IPS-11a (cell line): ENCODE measurements around the gene SMCHD1.
"Not testable (repeated sequence)": the region's sequence is repeated elsewhere in the genome, so short reads cannot be mapped to it uniquely, and the experiment has no call there.

Source experiments
- H3K4me3 ChIP-seq: one replicate; pipeline ENCODE4 v1.5.1; 2013; ENCODE audit warnings: low read depth, low read length, control low read depth

SMCHD1 gene

DNA sequence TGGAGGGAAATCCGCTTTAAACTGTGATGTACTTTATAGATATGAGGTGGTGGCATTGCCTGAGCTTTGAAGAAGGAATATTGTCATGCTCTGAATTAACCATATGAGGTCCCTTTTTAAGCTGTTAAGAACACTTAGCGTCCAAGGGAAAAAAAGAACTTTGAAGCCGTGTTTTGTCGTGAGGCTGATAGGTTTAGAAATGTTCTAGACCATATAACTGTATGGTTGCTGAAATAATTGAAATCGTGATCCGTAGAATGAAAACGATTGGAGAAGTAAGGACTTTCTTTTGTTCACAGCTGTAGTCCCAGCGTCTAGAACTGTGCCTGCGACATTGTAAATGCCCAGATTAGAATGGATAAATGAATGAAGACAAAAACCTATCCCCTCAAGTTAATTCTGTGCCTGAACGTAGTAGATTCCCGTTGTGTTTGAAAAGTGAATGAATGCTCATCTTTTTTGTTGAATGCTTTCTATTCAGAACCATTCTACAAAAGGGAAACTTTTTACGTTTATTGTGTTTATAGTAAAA, 1.5 kb downstream of the SMCHD1 start:
- peak overlapping the region; percentile 90 for H3K4me3 ChIP-seq

DNA sequence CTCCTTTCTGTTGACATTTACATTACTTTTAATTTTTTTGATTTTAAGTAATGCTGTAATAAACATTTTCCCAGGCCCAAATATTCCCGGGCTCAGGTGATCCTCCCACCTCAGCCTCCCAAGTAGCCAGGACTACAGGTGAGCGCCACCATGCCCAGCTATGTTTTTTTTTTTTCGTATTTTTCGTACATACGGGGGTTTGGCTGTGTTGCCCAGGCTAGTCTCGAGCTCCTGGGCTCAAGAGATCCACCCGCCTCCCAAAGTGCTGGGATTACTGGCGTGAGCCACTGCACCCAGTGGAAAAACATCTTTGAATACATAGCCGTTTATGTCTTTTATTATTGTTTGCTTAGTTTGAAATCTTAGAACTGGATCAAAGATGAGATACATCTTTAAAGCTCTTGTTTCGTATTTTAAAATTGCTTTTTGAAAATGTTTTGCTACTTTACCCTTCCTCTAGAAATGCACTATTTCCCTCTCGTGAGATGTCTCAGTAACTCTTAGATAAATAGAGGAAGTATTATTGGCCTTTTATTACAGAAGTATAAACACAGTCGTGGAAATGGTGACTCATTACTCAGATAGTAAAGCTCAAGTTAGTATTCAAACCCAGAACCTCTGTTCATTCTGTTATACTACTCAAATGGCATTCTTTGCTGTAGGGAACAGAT, 2.4 kb downstream of the SMCHD1 start:
- H3K4me3 ChIP-seq = no peak overlapping the region

DNA sequence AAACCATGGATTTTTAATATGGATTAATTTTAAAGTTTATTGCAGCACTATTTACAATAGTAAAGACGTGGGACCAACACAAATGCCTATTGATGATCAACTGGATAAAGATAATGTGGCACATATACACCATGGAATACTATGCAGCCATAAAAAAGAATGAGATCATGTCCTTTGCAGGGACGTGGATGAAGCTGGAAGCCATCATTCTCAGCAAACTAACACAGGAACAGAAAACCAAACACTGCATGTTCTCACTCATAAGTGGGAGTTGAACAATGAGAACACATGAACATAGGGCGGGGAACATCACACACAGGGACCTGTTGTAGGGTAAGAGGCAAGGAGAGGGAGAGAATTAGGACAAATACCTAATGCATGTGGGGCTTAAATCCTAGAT, 5.3 kb downstream of the SMCHD1 start:
- not testable (repeated sequence) for H3K4me3 ChIP-seq

DNA sequence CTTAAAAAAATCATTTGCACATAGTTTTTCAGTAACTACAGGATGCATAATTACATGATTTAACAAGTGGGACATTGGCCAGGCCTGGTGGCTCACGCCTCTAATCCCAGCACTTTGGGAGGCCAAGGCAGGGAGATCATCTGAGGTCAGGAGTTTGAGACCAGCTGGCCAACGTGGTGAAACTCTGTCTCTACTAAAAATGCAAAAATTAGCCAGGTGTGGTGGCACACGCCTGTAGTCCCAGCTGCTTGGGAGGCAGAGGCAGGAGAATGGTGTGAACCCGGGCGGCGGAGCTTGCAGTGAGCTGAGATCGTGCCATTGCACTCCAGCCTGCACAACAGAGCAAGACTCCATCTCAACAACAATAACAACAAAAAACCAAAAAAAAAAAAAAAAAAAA, 6.8 kb downstream of the SMCHD1 start:
- H3K4me3 ChIP-seq = not testable (repeated sequence)

DNA sequence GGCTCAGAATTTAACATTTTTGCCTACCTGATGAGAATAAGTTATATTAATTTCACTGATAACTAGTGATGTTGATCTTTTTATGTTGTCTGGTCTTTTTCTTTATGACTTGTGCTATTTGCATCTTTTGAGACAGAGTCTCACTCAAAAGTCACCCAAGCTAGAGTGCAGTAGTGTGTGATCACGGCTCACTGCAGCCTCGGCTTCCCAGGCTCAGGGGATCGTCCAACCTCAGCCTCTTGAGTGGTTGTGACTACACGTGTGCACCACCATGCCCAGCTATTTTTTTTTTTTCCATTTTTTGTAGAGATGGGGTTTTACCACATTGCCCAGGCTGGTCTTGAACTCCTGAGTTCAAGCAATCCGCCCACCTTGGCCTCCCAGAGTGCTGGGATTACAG, 7.5 kb downstream of the SMCHD1 start:
- H3K4me3 ChIP-seq = no peak overlapping the region

DNA sequence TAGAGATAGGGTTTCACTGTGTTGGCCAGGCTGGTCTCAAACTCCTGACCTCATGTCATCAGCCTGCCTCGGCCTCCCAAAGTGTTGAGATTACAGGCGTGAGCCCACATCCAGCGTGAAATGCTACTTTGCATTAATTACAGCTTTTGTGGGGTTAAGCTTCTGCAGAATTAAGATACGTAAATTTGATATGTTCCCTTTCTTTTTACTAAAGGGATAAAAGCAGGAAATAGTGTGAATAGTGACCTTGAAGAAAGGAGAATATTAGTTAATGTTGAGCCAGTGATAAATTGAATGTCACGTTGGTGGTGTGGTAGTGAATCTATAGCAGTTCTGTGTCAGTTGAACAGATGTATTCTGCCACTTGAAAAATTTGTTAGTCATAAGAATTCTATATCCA, 16.9 kb downstream of the SMCHD1 start:
- no peak overlapping the region for H3K4me3 ChIP-seq

DNA sequence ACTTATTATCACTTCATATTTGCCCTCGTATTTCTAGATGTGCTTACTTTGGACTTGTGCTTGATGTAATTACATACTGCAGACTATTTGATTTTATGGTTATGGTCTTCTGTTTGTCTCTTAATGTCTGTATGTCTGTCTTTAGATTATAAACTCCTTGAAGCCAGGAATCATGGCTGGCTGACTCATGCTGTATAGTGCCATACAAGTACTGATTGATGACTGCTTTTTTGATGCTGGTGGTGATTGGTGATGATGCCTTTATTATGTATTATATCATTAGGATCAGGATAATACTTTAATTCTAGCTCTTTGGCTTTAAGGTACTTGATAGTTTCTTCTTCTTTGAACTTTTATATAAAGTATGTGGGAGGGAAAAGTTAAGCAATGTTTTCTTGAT, 17.3 kb downstream of the SMCHD1 start:
- no peak overlapping the region for H3K4me3 ChIP-seq

DNA sequence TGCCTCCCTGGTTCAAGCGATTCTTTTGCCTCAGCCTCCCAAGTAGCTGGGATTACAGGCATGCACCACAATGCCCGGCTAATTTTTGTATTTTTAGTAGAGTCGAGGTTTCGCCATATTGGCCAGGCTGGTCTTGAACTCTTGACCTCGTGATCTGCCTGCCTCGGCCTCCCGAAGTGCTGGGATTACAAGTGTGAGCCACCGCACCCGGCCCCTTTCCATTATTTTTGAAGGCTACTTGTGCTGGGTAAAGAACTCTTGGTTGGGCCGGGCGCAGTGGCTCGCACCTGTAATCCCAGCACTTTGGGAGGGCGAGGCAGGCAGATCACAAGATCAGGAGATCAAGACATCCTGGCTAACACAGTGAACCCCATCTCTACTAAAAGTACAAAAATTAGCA, 23.4 kb downstream of the SMCHD1 start:
- H3K4me3 ChIP-seq = not testable (repeated sequence)

DNA sequence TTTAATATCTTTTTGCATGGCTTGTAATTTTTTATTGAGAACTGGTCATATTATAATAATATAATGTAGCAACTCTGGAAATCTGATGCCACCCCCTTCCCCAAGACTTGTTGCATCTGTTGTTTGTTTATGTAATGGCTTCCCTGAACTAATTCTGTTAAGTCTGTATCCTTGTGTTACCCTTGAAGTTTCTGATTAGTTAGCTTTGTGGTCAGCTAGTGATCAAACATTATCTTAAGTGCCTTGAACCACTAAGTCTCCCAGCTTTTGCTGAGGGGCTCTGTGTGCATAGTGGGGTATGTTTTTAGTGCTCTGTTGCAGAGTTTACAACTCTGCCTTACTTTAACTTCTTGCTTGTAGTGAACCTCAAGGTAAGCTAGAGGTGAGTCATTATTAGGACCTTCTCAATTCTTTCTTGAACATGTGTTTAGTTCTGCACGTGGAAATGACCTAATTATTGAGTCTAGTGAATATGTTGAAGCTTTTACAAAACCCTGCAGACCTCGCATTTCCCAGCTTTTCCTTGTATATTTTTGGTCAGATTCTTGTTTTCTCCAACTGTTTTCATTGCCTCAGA, 24.8 kb downstream of the SMCHD1 start:
- no peak overlapping the region for H3K4me3 ChIP-seq

DNA sequence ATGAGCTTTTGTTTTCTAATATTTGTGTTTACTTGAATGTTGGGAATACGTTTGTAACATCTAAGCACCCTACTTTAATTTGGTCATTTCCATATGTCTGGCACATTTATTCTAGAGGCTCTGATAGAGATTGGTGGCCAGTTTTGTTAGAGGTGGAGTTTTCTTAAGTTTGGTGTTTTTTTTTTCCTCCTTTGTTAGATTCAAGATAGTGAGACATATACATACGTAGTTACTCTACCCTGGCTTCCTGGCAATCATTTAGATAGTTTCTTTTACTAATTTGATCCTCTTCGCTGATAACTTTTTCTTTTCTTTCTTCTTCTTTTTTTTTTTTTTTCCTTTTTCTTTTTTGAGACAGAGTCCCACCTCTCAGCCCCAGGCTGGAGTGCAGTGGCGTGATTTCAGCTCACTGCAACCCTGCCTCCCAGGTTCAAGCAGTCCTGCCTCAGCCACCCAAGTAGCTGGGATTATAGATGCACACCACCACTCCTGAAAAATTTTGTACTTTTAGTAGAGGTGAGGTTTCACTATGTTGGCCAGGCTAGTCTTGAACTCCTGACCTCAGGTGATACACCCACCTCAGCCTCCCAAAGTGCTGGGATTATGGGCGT, 26.6 kb downstream of the SMCHD1 start:
- no peak overlapping the region for H3K4me3 ChIP-seq

DNA sequence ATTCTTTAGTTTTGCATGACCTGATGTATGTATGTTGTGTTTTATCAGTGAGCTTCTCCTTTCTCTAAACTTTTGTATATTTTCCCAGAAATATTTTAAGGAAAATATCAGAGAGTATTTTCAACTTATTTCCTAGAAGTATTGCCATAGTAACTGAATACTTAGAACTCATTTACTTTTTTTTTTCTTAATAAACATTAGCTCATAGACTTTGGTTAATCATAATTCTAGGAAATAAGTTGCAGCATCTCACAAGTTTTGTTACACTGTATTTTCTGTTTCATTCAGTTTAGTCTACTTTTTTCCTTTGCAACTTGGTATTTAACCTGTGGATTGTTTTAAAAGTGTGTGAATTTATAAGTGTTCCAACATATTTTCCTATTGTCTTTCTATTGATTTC, 27.5 kb downstream of the SMCHD1 start:
- no peak overlapping the region for H3K4me3 ChIP-seq

DNA sequence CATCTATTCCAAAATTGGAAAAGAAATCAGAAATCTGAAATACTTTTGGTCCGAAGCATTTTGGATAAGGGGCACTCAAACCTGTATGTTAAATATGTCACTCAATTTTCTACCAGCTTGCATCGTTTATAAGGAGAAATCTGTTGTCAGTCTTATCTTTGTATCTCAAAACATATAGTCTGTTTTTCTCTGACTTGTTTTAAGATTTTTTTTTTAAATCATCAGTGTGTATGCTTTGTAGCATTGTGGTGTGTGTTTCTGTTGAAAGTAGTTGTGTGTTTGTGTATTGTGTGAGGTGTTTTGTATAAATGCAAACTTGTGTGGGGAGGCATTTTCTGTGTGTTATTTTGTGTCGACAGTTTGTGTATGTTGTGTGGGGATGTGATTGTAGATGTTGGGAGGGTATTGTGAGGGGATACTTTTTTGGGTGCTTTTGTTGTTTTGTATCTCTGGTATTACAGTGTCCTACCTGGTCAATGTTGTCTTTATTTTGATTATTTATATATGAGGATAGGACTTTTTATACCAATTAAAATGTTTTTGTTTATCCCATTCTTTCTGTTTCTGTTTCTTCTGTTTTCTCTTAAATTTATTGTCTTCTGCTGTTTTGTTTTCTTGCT, 30.9 kb downstream of the SMCHD1 start:
- no peak overlapping the region for H3K4me3 ChIP-seq

DNA sequence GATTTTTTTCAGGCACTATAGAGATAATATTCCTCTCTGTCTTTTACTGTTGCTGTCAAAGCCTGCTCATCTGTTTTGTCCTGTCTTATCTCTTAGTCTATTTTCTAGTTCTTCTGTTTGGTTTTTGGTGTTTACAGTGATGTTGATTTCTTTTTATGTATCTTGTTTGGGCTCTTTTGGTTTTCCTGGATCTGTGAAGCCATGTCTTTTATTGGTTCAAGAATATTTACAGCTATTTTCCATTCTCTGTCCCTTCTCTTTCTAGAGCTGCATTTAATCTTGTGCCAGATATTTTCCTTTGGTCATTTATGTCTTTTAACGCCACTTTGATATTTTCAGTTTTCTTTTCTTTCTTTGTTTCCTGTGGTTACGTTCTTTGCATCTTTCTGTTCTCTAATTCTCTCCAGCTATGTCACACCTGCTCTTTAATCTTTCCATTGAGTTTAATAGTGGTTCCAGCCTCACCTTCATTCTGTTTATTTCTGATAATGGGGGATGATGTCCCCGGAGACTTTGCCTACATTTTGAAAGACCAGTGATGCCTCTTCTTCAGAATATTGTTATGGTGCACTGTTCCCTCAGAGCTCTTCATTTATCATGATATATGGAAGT, 32.0 kb downstream of the SMCHD1 start:
- H3K4me3 ChIP-seq = no peak overlapping the region

DNA sequence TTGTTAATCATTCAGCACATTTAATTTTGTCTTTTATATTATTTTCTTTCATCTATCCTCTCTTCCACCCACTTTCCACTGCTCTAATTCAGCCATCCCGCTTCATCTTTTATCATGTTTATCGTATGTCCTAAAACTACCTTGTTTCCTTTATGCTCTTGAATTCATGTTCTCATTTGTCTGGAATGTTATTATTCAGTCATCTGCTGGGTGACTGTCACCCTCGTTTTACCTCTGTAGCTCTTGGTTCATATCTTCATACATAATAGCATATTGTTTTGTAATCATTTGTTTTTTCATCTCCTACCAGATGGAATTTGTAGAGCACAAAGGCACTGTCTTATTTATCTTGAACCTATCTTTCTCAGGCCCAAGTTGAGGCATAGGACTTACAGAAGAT, 37.0 kb downstream of the SMCHD1 start:
- no peak overlapping the region for H3K4me3 ChIP-seq

DNA sequence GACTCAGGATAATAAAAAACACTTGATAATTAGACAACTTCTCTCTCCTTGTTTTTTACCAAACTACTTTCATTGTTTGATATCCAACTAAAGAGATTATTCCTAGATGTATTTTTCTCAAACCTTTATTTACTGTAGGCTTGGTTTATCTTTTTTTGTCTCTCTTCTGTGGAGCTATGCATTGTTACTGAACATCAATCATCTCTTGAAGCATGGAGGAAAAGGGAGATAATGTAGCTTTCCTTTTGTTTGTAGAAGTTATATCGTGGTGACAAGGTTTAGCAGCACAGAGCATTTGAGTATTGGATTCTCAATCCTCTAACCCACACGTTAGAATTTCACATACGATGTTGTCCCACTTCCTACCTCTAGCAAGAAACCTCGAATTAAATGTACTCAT, 41.7 kb downstream of the SMCHD1 start:
- no peak overlapping the region for H3K4me3 ChIP-seq

DNA sequence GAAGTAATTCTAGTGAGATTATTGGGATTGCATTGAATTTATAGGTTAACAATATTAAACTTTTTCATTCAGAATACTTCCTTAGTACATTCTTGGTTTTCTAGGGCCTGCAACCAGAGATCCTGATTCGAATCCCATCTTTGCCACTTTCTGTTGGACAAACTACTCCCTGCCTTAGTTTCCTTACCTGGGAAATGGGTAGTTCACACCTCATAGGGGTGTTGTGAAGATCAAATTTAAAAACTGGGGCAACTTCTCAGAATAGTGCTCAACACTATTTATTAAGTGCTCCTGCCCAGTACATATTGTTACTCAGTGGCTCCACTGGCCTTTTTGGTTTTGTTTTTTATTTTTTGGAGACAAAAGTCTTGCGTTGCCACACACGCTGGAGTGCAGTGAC, 43.5 kb downstream of the SMCHD1 start:
- H3K4me3 ChIP-seq = no peak overlapping the region

DNA sequence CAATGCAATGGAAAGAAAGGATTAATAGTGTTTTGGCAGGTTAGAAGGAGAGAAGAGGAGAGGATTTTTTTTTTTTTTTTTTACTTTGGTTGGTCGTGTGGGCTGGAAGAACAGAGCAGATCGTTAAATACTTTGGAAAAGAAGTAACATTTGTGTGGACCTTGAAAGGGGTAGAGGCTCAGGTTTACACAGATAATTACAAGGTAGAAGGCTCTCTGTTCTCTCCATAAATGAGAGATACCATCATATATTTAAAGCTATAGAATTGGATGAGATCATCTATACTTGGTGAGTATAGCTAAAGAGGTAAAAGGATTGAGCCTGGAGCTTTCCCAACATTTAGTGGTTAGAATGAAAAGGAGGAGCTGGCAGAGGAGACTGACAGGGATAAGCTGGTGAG, 49.0 kb downstream of the SMCHD1 start:
- no peak overlapping the region for H3K4me3 ChIP-seq

DNA sequence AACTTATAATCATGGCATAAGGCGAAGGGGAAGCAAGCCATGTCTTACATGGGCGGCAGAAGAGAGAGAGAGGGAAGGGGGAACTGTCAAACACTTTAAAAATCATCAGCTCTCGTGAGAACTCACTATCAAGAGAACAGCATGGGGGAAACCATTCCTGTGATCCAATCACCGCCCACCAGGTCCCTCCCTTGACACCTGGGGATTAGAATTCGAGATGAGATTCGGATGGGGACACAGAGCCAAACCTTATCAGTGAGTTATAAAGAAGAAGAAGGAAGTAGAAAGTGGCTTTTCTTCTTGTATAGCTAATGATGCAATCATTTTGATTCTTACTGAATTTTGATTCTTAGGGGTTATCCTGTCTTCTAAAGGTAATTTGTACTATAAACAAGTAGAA, 51.4 kb downstream of the SMCHD1 start:
- H3K4me3 ChIP-seq = no peak overlapping the region

DNA sequence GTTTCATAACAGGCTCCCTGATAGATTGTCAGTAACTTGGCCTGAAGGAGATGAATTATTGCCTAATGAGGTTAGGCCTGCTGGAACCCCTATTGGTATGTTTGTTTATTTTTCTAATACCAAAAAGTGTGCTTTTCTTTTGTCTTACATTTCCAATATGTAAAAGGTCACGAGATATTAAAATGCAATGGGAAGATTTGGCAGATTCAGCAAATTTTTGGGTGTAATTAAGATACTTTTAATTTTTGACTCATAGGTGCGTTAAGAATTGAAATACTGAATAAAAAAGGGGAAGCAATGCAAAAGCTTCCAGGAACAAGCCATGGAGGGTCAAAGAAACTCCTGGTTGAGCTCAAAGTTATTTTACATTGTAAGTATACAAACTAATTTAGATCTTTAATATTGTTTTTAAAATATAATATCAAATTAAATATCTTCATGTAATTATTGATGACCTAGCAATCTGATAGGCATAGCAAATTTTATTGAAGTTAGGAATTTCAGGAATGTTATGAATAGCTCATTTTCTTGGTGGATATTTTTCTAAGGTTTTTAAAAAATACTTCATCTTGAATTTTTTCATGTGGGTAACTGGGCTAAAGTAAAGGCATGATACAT, 52.1 kb downstream of the SMCHD1 start:
- no peak overlapping the region for H3K4me3 ChIP-seq

DNA sequence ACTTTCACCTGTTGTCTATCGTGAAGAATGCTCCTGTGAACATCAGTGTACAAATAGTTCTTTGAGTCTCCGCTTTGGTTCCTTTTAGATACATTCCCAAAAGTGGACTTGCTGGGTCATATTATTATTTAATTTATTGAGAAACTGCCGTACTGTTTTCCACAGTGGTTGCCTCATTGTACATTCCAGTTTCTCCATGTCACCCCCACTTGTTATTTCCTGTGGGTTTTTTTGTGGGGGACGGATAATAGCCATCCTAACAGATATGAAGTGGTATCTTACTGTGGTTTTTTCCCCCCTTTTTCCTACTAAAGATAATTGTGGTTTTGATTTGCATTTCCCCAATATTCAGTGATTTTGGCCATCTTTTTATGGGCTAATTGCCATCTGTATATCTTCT, 53.8 kb downstream of the SMCHD1 start:
- H3K4me3 ChIP-seq = no peak overlapping the region

DNA sequence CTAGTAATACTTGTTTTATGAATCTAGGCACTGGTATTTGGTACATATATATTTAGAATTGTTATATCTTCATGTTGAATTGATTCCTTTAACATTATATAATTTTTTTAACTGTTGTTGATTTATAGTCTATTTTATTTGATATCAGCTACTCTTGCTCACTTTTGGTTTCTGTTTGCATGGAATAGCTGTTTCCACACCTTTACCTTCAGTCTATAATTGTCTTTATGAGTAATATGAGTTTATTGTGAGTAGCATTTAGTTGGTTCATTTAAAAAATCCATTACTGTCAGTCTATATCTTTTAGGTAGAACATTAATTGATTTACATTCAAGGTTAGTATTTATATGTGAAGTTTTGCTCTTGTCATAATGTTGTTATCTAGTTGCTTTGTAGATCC, 58.6 kb downstream of the SMCHD1 start:
- no peak overlapping the region for H3K4me3 ChIP-seq
